GM12878 (cell line): ENCODE measurements around the gene CD248.
A peak's percentile ranks its signal among the peaks of the same experiment; 100 is the strongest.

Experiments
- CREB1 ChIP-seq: IDR thresholded peaks from 2 replicates; pipeline ENCODE4 v1.6.1; 2012; ENCODE audit warnings: low read depth, mild to moderate bottlenecking, inconsistent platforms
- FOS ChIP-seq: IDR thresholded peaks from 3 replicates; pipeline ENCODE4 v1.6.1; 2011; ENCODE audit warnings: borderline replicate concordance; ENCODE audit not compliant: insufficient read length; ENCODE audit errors: extremely low read depth
- SP1 ChIP-seq: IDR thresholded peaks from one replicate; pipeline ENCODE4 v1.6.1; 2011; ENCODE audit warnings: low read depth, low read length
- TF ChIP-seq, protein P1 (sequence below), 3 experiments: IDR thresholded peaks in 2 of 3; conservative IDR thresholded peaks in 1 of 3; 2 replicates each; pipeline ENCODE4 v1.5.1; 2011; ENCODE audit warnings: low read depth in 3 of 3, low read length in 3 of 3, mild to moderate bottlenecking in 3 of 3, control low read depth in 2 of 3, moderate library complexity in 2 of 3, inconsistent platforms in 1 of 3, mixed read lengths in 1 of 3; ENCODE audit not compliant: control insufficient read depth in 2 of 3, insufficient read depth in 1 of 3; ENCODE audit errors: extremely low read depth in 1 of 3

- TF ChIP-seq, protein P1, sequence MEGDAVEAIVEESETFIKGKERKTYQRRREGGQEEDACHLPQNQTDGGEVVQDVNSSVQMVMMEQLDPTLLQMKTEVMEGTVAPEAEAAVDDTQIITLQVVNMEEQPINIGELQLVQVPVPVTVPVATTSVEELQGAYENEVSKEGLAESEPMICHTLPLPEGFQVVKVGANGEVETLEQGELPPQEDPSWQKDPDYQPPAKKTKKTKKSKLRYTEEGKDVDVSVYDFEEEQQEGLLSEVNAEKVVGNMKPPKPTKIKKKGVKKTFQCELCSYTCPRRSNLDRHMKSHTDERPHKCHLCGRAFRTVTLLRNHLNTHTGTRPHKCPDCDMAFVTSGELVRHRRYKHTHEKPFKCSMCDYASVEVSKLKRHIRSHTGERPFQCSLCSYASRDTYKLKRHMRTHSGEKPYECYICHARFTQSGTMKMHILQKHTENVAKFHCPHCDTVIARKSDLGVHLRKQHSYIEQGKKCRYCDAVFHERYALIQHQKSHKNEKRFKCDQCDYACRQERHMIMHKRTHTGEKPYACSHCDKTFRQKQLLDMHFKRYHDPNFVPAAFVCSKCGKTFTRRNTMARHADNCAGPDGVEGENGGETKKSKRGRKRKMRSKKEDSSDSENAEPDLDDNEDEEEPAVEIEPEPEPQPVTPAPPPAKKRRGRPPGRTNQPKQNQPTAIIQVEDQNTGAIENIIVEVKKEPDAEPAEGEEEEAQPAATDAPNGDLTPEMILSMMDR (IDR thresholded peaks at IDR 0.05 in 2 of 3, conservative IDR thresholded peaks at IDR 0.05 in 1 of 3; ENCODE audit: control insufficient read depth in 2 of 3, extremely low read depth in 1 of 3, insufficient read depth in 1 of 3, low read depth in 3 of 3, low read length in 3 of 3), result peak; percentile 54 to 95 (median 89)
- TF ChIP-seq FOS (no peak), SP1 (no peak), CREB1 (no peak)
Observed at GRCh38 chr11:66363805-66364535, 47.1 kb upstream of the CD248 start.
